Natural killer cell treated with Interleukin-12 subunit alpha and Interleukin-12 subunit beta and Interleukin-15 and Interleukin-18, amount 100 ng/mL, for 72 hours (primary cell): Measurements from ENCODE around the gene CRB3. TPM values are rescaled to one million over a fixed set of nuclear protein-coding genes. Genes with fewer than 3 reads are reported as not detected.

Experiments
- ATAC-seq, 2 donors: fragments of 150-1000 bp; cut with Tn5 transposase in 1 of 2; sonication (Bioruptor Pico), chemical (Tn5 transposase) in 1 of 2; 2 replicates each; pipeline ENCODE4 v1.10.0; 2021
- DNase-seq: peaks from one replicate; pipeline ENCODE4 v3.0.0; 2022; ENCODE audit warnings: low spot score
- H3K27ac Mint-ChIP-seq, 2 donors: 1 replicate in 1 of 2; 2 replicates in 1 of 2; pipeline ENCODE4 v1.8.0; 2022; ENCODE audit warnings: mixed read lengths in 2 of 2, mild to moderate bottlenecking in 1 of 2, moderate library complexity in 1 of 2
- H3K27me3 Mint-ChIP-seq, 2 donors: 1 replicate in 1 of 2; 2 replicates in 1 of 2; pipeline ENCODE4 v1.8.0; 2022; ENCODE audit warnings: mixed read lengths in 2 of 2
- H3K36me3 Mint-ChIP-seq: one replicate; pipeline ENCODE4 v1.8.0; 2022; ENCODE audit warnings: mixed read lengths
- H3K4me1 Mint-ChIP-seq, 2 donors: 1 replicate in 1 of 2; 2 replicates in 1 of 2; pipeline ENCODE4 v1.8.0; 2022; ENCODE audit warnings: low read depth in 2 of 2, mixed read lengths in 2 of 2, mild to moderate bottlenecking in 1 of 2
- H3K4me3 Mint-ChIP-seq: one replicate; pipeline ENCODE4 v1.8.0; 2022; ENCODE audit warnings: mixed read lengths
- H3K9me3 Mint-ChIP-seq: 2 replicates; pipeline ENCODE4 v1.8.0; 2022; ENCODE audit warnings: mixed read lengths
- total RNA-seq, 2 donors: library from RNA; stranded (reverse); gene quantifications; one replicate each; pipeline ENCODE4 v1.2.3, GENCODE V29; 2022

CRB3 gene
- total RNA-seq, 2 donors from 2014 or later, result not detected

- H3K4me1 Mint-ChIP-seq, result peaks cover 0 to 6% of the 10 kb centered on the region in 2 donors
- H3K9me3 Mint-ChIP-seq, result no peaks in the 10 kb centered on the region
- no peak overlapping the region for H3K27ac Mint-ChIP-seq
- DNase-seq, result no peak
- H3K27me3 Mint-ChIP-seq, result no peaks in the 10 kb centered on the region
- ATAC-seq, result peak in 1 of 2 donors; percentile 14
- H3K4me3 Mint-ChIP-seq, result no peak overlapping the region
- no peaks in the 10 kb centered on the region for H3K36me3 Mint-ChIP-seq
Measured at GRCh38 chr19:6466526-6467248, 2.6 kb downstream of the CRB3 start.

DNA sequence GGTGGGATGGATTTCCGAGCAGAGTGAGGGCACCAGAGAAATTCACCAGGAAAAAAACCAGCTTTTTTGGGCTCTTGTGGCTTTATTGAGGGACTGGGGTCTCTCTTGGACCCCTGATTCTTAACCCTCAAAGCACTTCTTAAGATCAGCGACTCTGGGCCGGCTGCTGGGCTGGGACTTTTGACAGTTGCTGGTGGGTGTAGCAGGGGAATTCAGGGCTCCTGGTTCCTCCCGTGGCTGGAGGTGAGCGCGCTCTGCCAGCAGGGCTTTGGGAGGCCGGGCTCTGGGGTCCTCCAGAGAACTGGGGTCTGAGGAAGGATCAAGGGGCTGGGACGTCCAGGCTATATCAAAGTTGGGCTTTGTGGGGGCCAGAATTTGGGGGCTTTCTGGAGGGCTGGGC lies 3.3 kb downstream of the CRB3 start:
- DNase-seq (no peak), ATAC-seq (no peak)
- Mint-ChIP-seq H3K27me3 (no peaks in the 10 kb centered on the region), H3K4me3 (no peak overlapping the region), H3K4me1 (peaks cover 0 to 6% of the 10 kb centered on the region in 2 donors), H3K9me3 (no peaks in the 10 kb centered on the region), H3K36me3 (no peaks in the 10 kb centered on the region), H3K27ac (no peak overlapping the region)

- Mint-ChIP-seq H3K36me3 (no peaks in the 10 kb centered on the region), H3K27me3 (no peaks in the 10 kb centered on the region), H3K27ac (no peak overlapping the region), H3K4me1 (no peaks in the 10 kb centered on the region), H3K4me3 (no peak overlapping the region), H3K9me3 (no peaks in the 10 kb centered on the region)
- DNase-seq (no peak), ATAC-seq (no peak)
Measured at GRCh38 chr19:6470173-6470572, 6.1 kb downstream of the CRB3 start.

- ATAC-seq (no peak), DNase-seq (no peak)
- H3K36me3 Mint-ChIP-seq, result no peaks in the 10 kb centered on the region
- H3K4me3 Mint-ChIP-seq, result no peak overlapping the region
- H3K9me3 Mint-ChIP-seq, result no peaks in the 10 kb centered on the region
- H3K4me1 Mint-ChIP-seq, result no peaks in the 10 kb centered on the region
- H3K27me3 Mint-ChIP-seq, result no peaks in the 10 kb centered on the region
- no peak overlapping the region for H3K27ac Mint-ChIP-seq
Measured at GRCh38 chr19:6471076-6471475, 7.0 kb downstream of the CRB3 start.

GRCh38 chr19:6472713-6473112 lies 8.6 kb downstream of the CRB3 start:
- Mint-ChIP-seq H3K27ac (no peak overlapping the region), H3K9me3 (no peaks in the 10 kb centered on the region), H3K4me1 (no peaks in the 10 kb centered on the region), H3K27me3 (no peaks in the 10 kb centered on the region), H3K4me3 (no peak overlapping the region), H3K36me3 (no peaks in the 10 kb centered on the region)
- DNase-seq (no peak), ATAC-seq (no peak)

DNA sequence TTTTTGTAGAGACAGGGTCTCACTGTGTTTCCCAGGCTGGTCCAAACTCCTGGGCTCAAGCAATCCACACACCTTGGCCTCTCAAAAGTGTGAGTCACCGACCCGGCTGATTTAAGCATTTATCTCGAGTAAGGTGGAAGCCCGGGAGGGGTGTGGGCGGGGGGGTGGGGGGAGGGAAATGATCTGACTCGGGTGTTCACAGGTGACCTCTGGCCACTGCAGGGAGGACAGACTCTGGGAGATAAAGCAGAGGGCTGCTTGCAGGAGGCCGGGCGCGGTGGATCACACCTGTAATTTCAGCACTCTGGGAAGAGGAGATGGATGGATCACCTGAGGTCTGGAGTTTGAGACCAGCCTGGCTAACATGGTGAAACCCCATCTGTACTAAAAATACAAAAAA lies 9.6 kb downstream of the CRB3 start:
- no peaks in the 10 kb centered on the region for H3K9me3 Mint-ChIP-seq
- no peaks in the 10 kb centered on the region for H3K4me1 Mint-ChIP-seq
- no peaks in the 10 kb centered on the region for H3K36me3 Mint-ChIP-seq
- no peak overlapping the region for H3K4me3 Mint-ChIP-seq
- no peaks in the 10 kb centered on the region for H3K27me3 Mint-ChIP-seq
- H3K27ac Mint-ChIP-seq, result no peak overlapping the region
- ATAC-seq (no peak), DNase-seq (no peak)

GRCh38 chr19:6475321-6476108 lies 11.4 kb downstream of the CRB3 start:
- Mint-ChIP-seq H3K4me1 (peaks cover 7 to 8% of the 10 kb centered on the region in 2 donors), H3K4me3 (no peak overlapping the region), H3K9me3 (no peaks in the 10 kb centered on the region), H3K36me3 (no peaks in the 10 kb centered on the region), H3K27me3 (no peaks in the 10 kb centered on the region), H3K27ac (no peak overlapping the region)
- ATAC-seq (no peak), DNase-seq (no peak)

- H3K27me3 Mint-ChIP-seq, result no peaks in the 10 kb centered on the region
- DNase-seq (no peak), ATAC-seq (peak; percentile 86 to 90)
- H3K27ac Mint-ChIP-seq, result no peak overlapping the region
- H3K9me3 Mint-ChIP-seq, result no peaks in the 10 kb centered on the region
- H3K36me3 Mint-ChIP-seq, result no peaks in the 10 kb centered on the region
- H3K4me3 Mint-ChIP-seq, result no peak overlapping the region
- peaks cover 14 to 15% of the 10 kb centered on the region in 2 donors for H3K4me1 Mint-ChIP-seq
Measured at GRCh38 chr19:6476155-6476895, 12.3 kb downstream of the CRB3 start.

DNA sequence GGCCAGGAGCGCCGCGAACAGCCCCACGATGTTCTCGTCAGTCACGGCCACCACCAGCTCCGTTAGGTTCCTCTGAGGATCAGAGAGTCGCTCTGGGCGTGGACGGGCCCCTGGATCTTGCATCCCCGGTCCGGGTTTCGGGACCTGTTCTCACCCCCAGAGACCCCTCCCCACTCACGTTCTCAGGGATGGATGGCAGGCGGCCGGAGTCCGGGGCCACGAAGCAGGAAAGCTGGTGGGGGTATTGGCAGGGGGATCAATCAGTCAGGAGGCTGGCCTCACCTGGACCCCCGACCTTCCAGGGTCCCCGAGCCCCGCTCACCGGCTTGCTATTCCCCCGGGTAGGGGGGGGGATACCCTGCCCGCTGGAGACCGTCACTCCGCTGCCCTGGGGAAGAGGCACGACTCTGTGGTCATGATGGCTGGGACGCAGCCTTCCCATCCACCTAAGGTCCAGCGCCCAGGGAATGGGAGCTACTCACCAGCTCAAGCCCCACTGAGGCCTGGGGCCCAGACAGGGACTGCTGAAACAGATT lies 12.9 kb downstream of the CRB3 start:
- no peaks in the 10 kb centered on the region for H3K9me3 Mint-ChIP-seq
- H3K4me3 Mint-ChIP-seq, result no peak overlapping the region
- no peaks in the 10 kb centered on the region for H3K36me3 Mint-ChIP-seq
- no peak overlapping the region for H3K27ac Mint-ChIP-seq
- no peak for ATAC-seq
- no peaks in the 10 kb centered on the region for H3K27me3 Mint-ChIP-seq
- no peak for DNase-seq
- peaks cover 18% of the 10 kb centered on the region in 2 donors for H3K4me1 Mint-ChIP-seq

GRCh38 chr19:6478815-6479214 lies 14.7 kb downstream of the CRB3 start:
- H3K4me3 Mint-ChIP-seq, result no peak overlapping the region
- no peaks in the 10 kb centered on the region for H3K27me3 Mint-ChIP-seq
- H3K36me3 Mint-ChIP-seq, result no peaks in the 10 kb centered on the region
- ATAC-seq (no peak), DNase-seq (no peak)
- peaks cover 22 to 30% of the 10 kb centered on the region in 2 donors for H3K4me1 Mint-ChIP-seq
- H3K27ac Mint-ChIP-seq, result no peak overlapping the region
- no peaks in the 10 kb centered on the region for H3K9me3 Mint-ChIP-seq

DNA sequence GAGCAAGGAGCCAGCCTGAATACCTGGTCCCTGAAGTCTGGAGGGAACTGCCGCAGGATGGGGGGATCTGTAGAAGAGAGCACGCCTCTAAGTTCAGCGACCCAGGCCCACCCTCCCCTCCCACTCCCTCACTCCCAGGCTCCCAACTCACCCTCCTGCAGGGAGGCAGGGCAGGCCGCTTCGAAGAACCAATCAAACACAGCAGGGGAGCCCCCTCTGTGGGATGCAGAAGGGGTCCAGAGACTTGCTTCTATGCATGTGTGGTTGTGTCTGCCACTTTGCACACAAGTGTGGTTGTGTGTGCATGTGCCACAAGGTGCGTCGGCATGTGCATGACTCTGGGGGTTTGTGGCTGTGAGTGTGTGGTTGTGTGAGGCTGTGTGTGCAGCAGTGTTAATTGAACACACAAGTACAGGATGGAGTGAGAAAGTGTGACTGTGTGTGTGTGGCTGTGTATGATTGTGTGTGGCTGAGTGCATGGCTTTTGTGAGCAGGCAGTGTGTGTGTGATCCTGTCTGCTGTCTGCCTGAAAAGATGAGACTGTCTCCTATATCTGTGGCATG lies 15.8 kb downstream of the CRB3 start:
- Mint-ChIP-seq H3K9me3 (no peaks in the 10 kb centered on the region), H3K27ac (peak overlapping the region; percentile 96 to 98), H3K4me3 (peak overlapping the region; percentile 92), H3K36me3 (no peaks in the 10 kb centered on the region), H3K4me1 (peaks cover 22 to 30% of the 10 kb centered on the region in 2 donors), H3K27me3 (no peaks in the 10 kb centered on the region)
- no peak for DNase-seq
- ATAC-seq, result no peak

DNA sequence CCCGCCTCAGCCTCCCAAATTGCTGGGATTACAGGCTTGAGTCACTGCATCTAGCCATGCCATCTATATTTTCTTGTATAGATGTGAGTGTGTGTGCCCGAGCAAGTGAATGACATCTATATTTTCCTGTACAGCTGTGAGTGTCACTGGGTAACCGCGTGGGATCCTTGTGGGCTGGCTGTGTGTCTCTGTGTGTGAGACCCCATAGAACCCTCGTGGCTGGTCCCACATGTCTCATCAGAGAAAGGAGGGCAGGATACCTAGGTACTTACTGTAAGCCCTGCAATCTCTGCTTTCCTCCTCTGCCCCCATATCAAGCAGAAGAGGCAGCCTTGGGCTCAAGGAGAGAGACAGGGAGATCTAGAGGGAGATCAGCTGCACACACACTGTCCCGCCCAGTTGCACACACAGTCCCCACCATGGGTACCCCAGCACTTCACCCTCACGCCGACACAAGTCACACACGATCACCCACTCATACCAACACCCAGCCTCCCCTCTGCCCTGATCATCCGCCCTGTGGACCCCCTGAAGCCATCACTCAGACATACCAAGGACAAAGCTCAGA lies 16.9 kb downstream of the CRB3 start:
- no peaks in the 10 kb centered on the region for H3K9me3 Mint-ChIP-seq
- peaks cover 22 to 30% of the 10 kb centered on the region in 2 donors for H3K4me1 Mint-ChIP-seq
- no peak for DNase-seq
- peak overlapping the region; percentile 96 to 98 for H3K27ac Mint-ChIP-seq
- no peaks in the 10 kb centered on the region for H3K27me3 Mint-ChIP-seq
- H3K4me3 Mint-ChIP-seq, result peak overlapping the region; percentile 92
- ATAC-seq, result peak in 1 of 2 donors; percentile 32
- H3K36me3 Mint-ChIP-seq, result no peaks in the 10 kb centered on the region
